T-helper 1 cell treated with Interleukin-12 subunit alpha and Interleukin-12 subunit beta and Interleukin-4 antibody, amounts not matched to agents 30 μg/mL and 1 μg/mL, for 36 hours (primary cell): ENCODE measurements around the gene PTPRT.
"Not testable (repeated sequence)": the region's sequence is repeated elsewhere in the genome, so short reads cannot be mapped to it uniquely, and the experiment has no call there.

ENCODE experiments used
- H3K27ac Mint-ChIP-seq: one replicate; pipeline ENCODE4 v1.8.0; 2021; ENCODE audit warnings: mild to moderate bottlenecking, mixed read lengths
- H3K27me3 Mint-ChIP-seq: one replicate; pipeline ENCODE4 v1.8.0; 2021; ENCODE audit warnings: low read depth, mixed read lengths
- H3K36me3 Mint-ChIP-seq: one replicate; pipeline ENCODE4 v1.8.0; 2021; ENCODE audit warnings: low read depth, mixed read lengths
- H3K4me1 Mint-ChIP-seq: one replicate; pipeline ENCODE4 v1.8.0; 2021; ENCODE audit warnings: low read depth, mixed read lengths
- H3K4me3 Mint-ChIP-seq: one replicate; pipeline ENCODE4 v1.8.0; 2021; ENCODE audit warnings: mild to moderate bottlenecking, moderate library complexity, mixed read lengths
- H3K9me3 Mint-ChIP-seq: one replicate; pipeline ENCODE4 v1.8.0; 2021; ENCODE audit warnings: mixed read lengths

The PTPRT gene

GRCh38 chr20:42214074-42214473, 975.6 kb downstream of the PTPRT start:
- Mint-ChIP-seq H3K9me3 (peaks cover 8% of the 10 kb centered on the region), H3K36me3 (no peaks in the 10 kb centered on the region), H3K27ac (no peak overlapping the region), H3K4me1 (no peaks in the 10 kb centered on the region), H3K4me3 (no peak overlapping the region), H3K27me3 (no peaks in the 10 kb centered on the region)

GRCh38 chr20:42212391-42212790, 977.3 kb downstream of the PTPRT start:
- Mint-ChIP-seq H3K4me3 (no peak overlapping the region), H3K27ac (no peak overlapping the region), H3K4me1 (no peaks in the 10 kb centered on the region), H3K27me3 (no peaks in the 10 kb centered on the region), H3K36me3 (no peaks in the 10 kb centered on the region), H3K9me3 (peaks cover 12% of the 10 kb centered on the region)

- not testable (repeated sequence) for H3K27ac Mint-ChIP-seq, H3K27me3 Mint-ChIP-seq, H3K36me3 Mint-ChIP-seq, H3K4me1 Mint-ChIP-seq, H3K4me3 Mint-ChIP-seq
- peaks cover 12% of the 10 kb centered on the region for H3K9me3 Mint-ChIP-seq
Observed at GRCh38 chr20:42206557-42206956, 983.1 kb downstream of the PTPRT start.

GRCh38 chr20:42204109-42204660, 985.5 kb downstream of the PTPRT start:
- H3K36me3 Mint-ChIP-seq = no peaks in the 10 kb centered on the region

GRCh38 chr20:42197599-42197998, 992.1 kb downstream of the PTPRT start:
- no peaks in the 10 kb centered on the region for H3K27me3 Mint-ChIP-seq

More at GRCh38 chr20:42204109-42204660, 985.5 kb downstream of the PTPRT start:
- H3K27me3 Mint-ChIP-seq = no peaks in the 10 kb centered on the region
- no peak overlapping the region for H3K27ac Mint-ChIP-seq
- H3K4me3 Mint-ChIP-seq = no peak overlapping the region
- peaks cover 12% of the 10 kb centered on the region for H3K9me3 Mint-ChIP-seq
- H3K4me1 Mint-ChIP-seq = no peaks in the 10 kb centered on the region

GRCh38 chr20:42193119-42193518, 996.6 kb downstream of the PTPRT start:
- no peaks in the 10 kb centered on the region for H3K4me1 Mint-ChIP-seq
- peaks cover under 1% of the 10 kb centered on the region for H3K9me3 Mint-ChIP-seq
- H3K36me3 Mint-ChIP-seq = no peaks in the 10 kb centered on the region
- no peak overlapping the region for H3K27ac Mint-ChIP-seq
- no peaks in the 10 kb centered on the region for H3K27me3 Mint-ChIP-seq
- H3K4me3 Mint-ChIP-seq = no peak overlapping the region

More at GRCh38 chr20:42197599-42197998, 992.1 kb downstream of the PTPRT start:
- no peaks in the 10 kb centered on the region for H3K9me3 Mint-ChIP-seq
- no peak overlapping the region for H3K4me3 Mint-ChIP-seq
- no peak overlapping the region for H3K27ac Mint-ChIP-seq
- no peaks in the 10 kb centered on the region for H3K36me3 Mint-ChIP-seq
- no peaks in the 10 kb centered on the region for H3K4me1 Mint-ChIP-seq

- Mint-ChIP-seq H3K9me3 (peaks cover 3% of the 10 kb centered on the region), H3K27ac (no peak overlapping the region), H3K4me1 (no peaks in the 10 kb centered on the region), H3K36me3 (no peaks in the 10 kb centered on the region), H3K4me3 (no peak overlapping the region), H3K27me3 (no peaks in the 10 kb centered on the region)
Observed at GRCh38 chr20:42192321-42192720, 997.4 kb downstream of the PTPRT start.

- H3K27me3 Mint-ChIP-seq = no peaks in the 10 kb centered on the region
- H3K4me1 Mint-ChIP-seq = no peaks in the 10 kb centered on the region
- H3K4me3 Mint-ChIP-seq = no peak overlapping the region
- no peak overlapping the region for H3K27ac Mint-ChIP-seq
- H3K9me3 Mint-ChIP-seq = peaks cover 3% of the 10 kb centered on the region
- H3K36me3 Mint-ChIP-seq = no peaks in the 10 kb centered on the region
Observed at GRCh38 chr20:42191140-42191860, 998.4 kb downstream of the PTPRT start.

- no peak overlapping the region for H3K27ac Mint-ChIP-seq
- peaks cover 3% of the 10 kb centered on the region for H3K9me3 Mint-ChIP-seq
- H3K27me3 Mint-ChIP-seq = no peaks in the 10 kb centered on the region
- no peaks in the 10 kb centered on the region for H3K4me1 Mint-ChIP-seq
- no peaks in the 10 kb centered on the region for H3K36me3 Mint-ChIP-seq
- no peak overlapping the region for H3K4me3 Mint-ChIP-seq
Observed at GRCh38 chr20:42190084-42190483, 999.6 kb downstream of the PTPRT start.

GRCh38 chr20:42186337-42186736, 1003.4 kb downstream of the PTPRT start:
- Mint-ChIP-seq H3K9me3 (peaks cover 6% of the 10 kb centered on the region), H3K4me3 (no peak overlapping the region), H3K27me3 (no peaks in the 10 kb centered on the region), H3K4me1 (no peaks in the 10 kb centered on the region), H3K36me3 (no peaks in the 10 kb centered on the region), H3K27ac (no peak overlapping the region)

GRCh38 chr20:42183147-42183546, 1006.6 kb downstream of the PTPRT start:
- Mint-ChIP-seq H3K27ac (no peak overlapping the region), H3K9me3 (peaks cover 6% of the 10 kb centered on the region), H3K36me3 (no peaks in the 10 kb centered on the region), H3K4me1 (no peaks in the 10 kb centered on the region), H3K4me3 (no peak overlapping the region), H3K27me3 (no peaks in the 10 kb centered on the region)

- Mint-ChIP-seq H3K4me3 (no peak overlapping the region), H3K36me3 (no peaks in the 10 kb centered on the region), H3K27ac (no peak overlapping the region), H3K27me3 (no peaks in the 10 kb centered on the region), H3K9me3 (peaks cover 3% of the 10 kb centered on the region), H3K4me1 (no peaks in the 10 kb centered on the region)
Observed at GRCh38 chr20:42181064-42181463, 1008.6 kb downstream of the PTPRT start.

GRCh38 chr20:42179768-42180167, 1009.9 kb downstream of the PTPRT start:
- Mint-ChIP-seq H3K27ac (no peak overlapping the region), H3K27me3 (no peaks in the 10 kb centered on the region), H3K4me1 (no peaks in the 10 kb centered on the region), H3K9me3 (peaks cover 3% of the 10 kb centered on the region), H3K36me3 (no peaks in the 10 kb centered on the region), H3K4me3 (no peak overlapping the region)

GRCh38 chr20:42173440-42173839, 1016.3 kb downstream of the PTPRT start:
- no peak overlapping the region for H3K27ac Mint-ChIP-seq
- H3K4me3 Mint-ChIP-seq = no peak overlapping the region
- H3K36me3 Mint-ChIP-seq = no peaks in the 10 kb centered on the region
- no peaks in the 10 kb centered on the region for H3K27me3 Mint-ChIP-seq
- H3K9me3 Mint-ChIP-seq = no peaks in the 10 kb centered on the region
- H3K4me1 Mint-ChIP-seq = no peaks in the 10 kb centered on the region

- H3K27ac Mint-ChIP-seq = no peak overlapping the region
Observed at GRCh38 chr20:42164121-42164890, 1025.4 kb downstream of the PTPRT start.

More at GRCh38 chr20:42164121-42164890, 1025.4 kb downstream of the PTPRT start:
- Mint-ChIP-seq H3K4me1 (no peaks in the 10 kb centered on the region), H3K9me3 (no peaks in the 10 kb centered on the region), H3K4me3 (no peak overlapping the region), H3K36me3 (no peaks in the 10 kb centered on the region), H3K27me3 (no peaks in the 10 kb centered on the region)
